DMS 273 treated with DMSO at 0.1 percent for 48 hours (cell line): ENCODE data around the gene SLC7A7.
"Not testable (repeated sequence)": the region's sequence is repeated elsewhere in the genome, so short reads cannot be mapped to it uniquely, and the experiment has no call there.

Source experiments
- DNase-seq: peaks from one replicate; lab custom pipeline; 2025; lab: John Stamatoyannopoulos, UW

SLC7A7 gene

GRCh38 chr14:22752422-22752821 lies 62.8 kb downstream of the SLC7A7 start:
- DNase-seq: no peak

GRCh38 chr14:22748631-22749068 lies 66.6 kb downstream of the SLC7A7 start:
- DNase-seq: no peak

- no peak for DNase-seq
Measured at GRCh38 chr14:22748206-22748605, 67.0 kb downstream of the SLC7A7 start.

- no peak for DNase-seq
Measured at GRCh38 chr14:22747769-22748168, 67.5 kb downstream of the SLC7A7 start.

GRCh38 chr14:22740020-22740419 lies 75.2 kb downstream of the SLC7A7 start:
- no peak for DNase-seq

- DNase-seq: no peak
Measured at GRCh38 chr14:22739423-22739822, 75.8 kb downstream of the SLC7A7 start.

GRCh38 chr14:22737052-22737451 lies 78.2 kb downstream of the SLC7A7 start:
- no peak for DNase-seq

GRCh38 chr14:22736384-22736783 lies 78.9 kb downstream of the SLC7A7 start:
- DNase-seq: not testable (repeated sequence)

GRCh38 chr14:22735096-22735495 lies 80.1 kb downstream of the SLC7A7 start:
- DNase-seq: no peak

- no peak for DNase-seq
Measured at GRCh38 chr14:22733829-22734228, 81.4 kb downstream of the SLC7A7 start.

GRCh38 chr14:22732062-22732461 lies 83.2 kb downstream of the SLC7A7 start:
- DNase-seq: not testable (repeated sequence)

GRCh38 chr14:22726012-22726411 lies 89.2 kb downstream of the SLC7A7 start:
- DNase-seq: no peak

GRCh38 chr14:22725374-22725773 lies 89.9 kb downstream of the SLC7A7 start:
- not testable (repeated sequence) for DNase-seq

- not testable (repeated sequence) for DNase-seq
Measured at GRCh38 chr14:22724847-22725246, 90.4 kb downstream of the SLC7A7 start.

GRCh38 chr14:22723815-22724214 lies 91.4 kb downstream of the SLC7A7 start:
- DNase-seq: no peak
